HTR-8/SVneo (cell line): ENCODE measurements around the gene PPM1G.

Source experiments
- DNase-seq: peaks from one replicate; pipeline ENCODE4 v3.0.0; 2011; ENCODE audit warnings: low spot score, mixed read lengths; ENCODE audit not compliant: insufficient read length
- FAIRE-seq: peaks from 2 replicates; lab custom pipeline; 2011; peaks lifted over from hg19 to GRCh38; lab: Jason Lieb, UNC

Gene PPM1G

GRCh38 chr2:27350106-27350693, 59.2 kb downstream of the PPM1G start:
- DNase-seq (no peak), FAIRE-seq (no peak)

DNA sequence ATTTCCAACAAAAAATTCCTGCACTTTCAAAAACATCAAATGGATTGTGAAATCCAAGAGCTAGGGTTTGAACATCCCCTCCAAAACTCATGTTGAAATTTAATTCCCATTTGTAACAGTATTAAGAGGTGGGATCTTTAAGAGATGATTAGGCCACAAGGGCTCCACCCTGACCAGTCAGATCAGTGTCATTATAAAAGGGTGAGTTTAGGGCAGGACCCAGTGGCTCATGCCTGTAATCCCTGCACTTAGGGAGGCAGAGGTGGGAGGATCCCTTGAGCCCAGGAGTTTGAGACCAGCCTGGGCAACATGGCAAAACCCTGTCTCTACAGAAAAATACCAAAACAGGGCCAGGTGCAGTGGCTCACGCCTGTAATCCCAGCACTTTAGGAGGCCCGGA, 61.8 kb downstream of the PPM1G start:
- DNase-seq (no peak), FAIRE-seq (no peak)

- DNase-seq: no peak
- FAIRE-seq: no peak
Observed at GRCh38 chr2:27336173-27336572, 73.2 kb downstream of the PPM1G start.

- FAIRE-seq (no peak), DNase-seq (no peak)
Observed at GRCh38 chr2:27335311-27335710, 74.1 kb downstream of the PPM1G start.
